ENCODE measurements around the gene SLC2A6.
"Not testable (repeated sequence)": the region's sequence is repeated elsewhere in the genome, so short reads cannot be mapped to it uniquely, and the experiment has no call there.

SLC2A6 gene

DNA sequence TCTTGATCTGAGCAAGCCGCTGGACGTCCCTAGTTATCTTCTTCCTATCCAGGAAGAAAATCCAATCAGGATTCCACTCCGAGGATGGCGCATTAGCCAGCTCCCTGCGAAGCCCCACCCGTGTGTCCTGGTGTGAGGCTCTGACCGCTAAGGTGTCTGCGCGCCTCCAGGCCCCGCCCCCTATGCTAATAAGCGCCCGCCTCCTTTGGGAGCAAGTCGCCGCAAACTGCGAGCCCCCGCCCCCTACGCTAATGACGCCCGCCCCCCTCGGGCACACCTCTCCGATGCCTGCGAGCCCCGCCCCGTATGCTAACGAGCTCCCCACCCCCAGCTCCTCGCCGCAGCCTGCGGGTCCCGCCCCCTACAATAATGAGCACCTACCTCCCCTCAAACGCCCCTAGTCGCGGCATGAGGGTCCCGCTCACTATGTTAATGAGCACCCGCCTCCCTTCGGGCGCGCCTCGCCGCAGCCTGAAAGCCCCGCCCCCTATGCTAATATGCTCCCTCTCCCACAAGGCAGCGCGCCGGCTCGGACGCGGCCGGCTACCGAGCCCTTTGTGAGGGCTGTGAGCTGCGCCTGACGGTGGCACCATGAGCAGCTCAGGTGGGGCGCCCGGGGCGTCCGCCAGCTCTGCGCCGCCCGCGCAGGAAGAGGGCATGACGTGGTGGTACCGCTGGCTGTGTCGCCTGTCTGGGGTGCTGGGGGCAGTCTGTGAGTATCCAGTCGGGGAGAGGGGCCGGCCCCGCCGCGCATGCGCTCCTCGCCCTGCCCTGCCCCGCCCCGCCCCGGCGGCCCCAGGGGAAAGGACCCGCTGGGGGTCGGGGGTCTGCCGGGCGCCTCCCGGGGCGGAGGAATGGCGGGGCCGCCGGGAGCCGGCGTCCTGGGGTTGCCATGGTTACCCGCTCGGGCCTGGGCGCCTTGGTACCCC lies 19.2 kb downstream of the SLC2A6 start, which contains the start of gene CACFD1:
Gene CACFD1 (plus strand): TSS at position 503 of the 929 bp plus-strand sequence. CDS start 89 bp downstream, at position 592.
- DNase-seq: peak; percentile 91 to 95

DNA sequence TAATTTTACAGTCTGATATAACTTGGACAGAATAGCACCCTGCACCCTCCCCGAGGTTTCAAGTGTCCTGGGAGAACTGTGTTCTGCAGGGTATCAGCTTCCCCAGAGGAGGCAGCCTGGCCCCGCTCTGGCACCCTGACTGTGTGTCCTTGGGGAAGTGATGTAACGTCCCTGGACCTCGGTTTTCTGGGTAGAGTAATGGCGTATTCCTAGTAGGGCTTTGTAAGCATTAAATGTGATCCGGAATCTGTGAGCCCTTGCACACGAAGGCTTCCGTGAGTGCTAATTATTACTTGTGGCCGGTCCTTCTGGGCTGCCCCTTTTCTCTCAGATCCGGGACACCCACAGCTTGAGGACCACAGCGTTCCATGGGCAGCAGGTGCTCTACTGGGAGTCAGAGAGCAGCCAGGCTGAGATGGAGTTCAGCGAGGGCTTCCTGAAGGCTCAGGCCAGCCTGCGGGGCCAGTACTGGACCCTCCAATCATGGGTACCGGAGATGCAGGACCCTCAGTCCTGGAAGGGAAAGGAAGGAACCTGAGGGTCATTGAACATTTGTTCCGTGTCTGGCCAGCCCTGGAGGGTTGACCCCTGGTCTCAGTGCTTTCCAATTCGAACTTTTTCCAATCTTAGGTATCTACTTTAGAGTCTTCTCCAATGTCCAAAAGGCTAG lies 20.1 kb downstream of the SLC2A6 start:
- DNase-seq: no peak

DNA sequence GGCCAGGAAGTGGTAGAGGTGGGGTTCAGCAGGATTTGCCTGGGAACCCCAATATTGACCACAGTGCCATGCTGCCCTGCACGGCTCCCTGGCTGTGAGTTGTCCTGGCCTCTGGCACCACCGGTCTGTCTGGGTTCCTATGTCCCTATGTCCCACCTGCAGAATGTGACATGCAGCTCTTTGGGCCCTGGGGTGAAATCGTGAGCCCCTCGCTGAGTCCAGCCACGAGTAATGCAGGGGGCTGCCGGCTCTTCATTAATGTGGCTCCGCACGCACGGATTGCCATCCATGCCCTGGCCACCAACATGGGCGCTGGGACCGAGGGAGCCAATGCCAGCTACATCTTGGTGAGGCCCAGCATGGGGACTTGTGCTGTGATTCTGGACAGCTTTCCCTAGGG lies 21.2 kb downstream of the SLC2A6 start:
- no peak for DNase-seq

DNA sequence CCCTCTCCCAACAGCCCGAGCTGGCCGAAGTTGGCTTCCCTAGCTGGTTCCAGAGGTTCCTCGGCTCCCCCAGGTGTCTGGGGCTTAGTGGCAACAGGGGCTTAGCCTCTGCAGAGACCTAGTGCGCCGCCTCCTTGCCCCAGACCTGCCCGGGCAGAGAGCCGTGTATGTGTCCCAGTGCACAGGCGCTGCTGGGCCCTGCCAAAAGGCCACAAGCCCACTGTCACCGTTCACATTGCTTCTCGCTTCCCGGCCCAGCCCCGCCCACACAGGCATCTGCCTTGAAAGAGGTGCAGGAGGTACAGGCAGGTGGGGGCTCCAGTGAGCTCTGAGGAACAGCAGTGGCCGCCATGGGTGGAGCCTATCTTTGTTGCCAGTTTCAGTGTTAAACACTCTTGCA lies 21.7 kb downstream of the SLC2A6 start:
- no peak for DNase-seq

DNA sequence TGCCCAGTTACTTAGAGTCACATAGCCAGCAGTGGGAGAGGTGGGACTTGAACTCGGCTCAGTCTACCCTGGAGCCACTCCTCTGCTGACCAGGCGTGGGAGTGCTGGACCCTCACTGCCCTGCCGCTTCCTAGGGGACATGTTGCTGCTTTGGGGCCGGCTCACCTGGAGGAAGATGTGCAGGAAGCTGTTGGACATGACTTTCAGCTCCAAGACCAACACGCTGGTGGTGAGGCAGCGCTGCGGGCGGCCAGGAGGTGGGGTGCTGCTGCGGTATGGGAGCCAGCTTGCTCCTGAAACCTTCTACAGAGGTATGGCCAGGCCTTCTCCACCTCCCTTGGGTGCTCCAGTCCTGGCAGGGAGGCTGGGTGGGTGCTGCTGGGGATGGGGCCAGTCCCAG lies 22.5 kb downstream of the SLC2A6 start:
- no peak for DNase-seq

DNA sequence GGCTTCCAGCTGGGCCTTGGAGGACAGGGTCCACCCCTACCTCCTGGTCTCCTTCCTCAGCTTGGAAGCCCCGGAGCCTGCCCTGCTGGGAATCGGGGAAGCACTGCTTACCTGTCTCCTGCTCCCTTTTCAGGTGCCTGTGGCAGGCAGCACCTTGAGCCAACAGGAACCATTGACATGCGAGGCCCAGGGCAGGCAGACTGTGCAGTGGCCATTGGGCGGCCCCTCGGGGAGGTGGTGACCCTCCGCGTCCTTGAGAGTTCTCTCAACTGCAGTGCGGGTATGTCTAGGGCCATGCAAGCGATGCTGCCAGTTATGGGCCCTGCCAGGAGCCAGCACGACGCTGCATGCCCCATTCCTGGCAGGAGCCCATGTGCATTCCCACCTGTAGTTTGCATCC lies 23.0 kb downstream of the SLC2A6 start:
- no peak for DNase-seq

DNA sequence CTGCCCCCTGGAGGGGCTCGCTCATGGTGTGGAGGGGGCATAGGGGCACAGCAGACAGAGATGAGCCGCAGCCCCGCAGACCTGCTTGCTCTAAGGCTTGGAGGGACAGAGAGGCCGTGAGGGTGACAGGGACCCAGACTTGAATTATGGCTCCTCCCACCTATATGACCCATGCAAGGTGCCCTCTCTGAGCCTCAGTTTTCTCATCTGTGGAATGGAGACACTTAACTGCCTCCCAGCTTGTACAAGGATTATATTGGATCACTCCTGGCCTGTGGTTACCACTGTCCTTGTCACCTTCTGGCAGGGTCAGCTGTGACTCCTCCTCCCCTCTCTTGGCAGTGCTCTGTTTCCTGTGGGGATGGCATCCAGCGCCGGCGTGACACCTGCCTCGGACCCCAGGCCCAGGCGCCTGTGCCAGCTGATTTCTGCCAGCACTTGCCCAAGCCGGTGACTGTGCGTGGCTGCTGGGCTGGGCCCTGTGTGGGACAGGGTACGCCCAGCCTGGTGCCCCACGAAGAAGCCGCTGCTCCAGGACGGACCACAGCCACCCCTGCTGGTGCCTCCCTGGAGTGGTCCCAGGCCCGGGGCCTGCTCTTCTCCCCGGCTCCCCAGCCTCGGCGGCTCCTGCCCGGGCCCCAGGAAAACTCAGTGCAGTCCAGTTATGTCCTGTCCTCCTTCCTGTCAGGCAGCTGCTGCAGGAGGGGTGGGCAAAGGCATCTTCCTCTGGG lies 23.8 kb downstream of the SLC2A6 start:
- no peak for DNase-seq

DNA sequence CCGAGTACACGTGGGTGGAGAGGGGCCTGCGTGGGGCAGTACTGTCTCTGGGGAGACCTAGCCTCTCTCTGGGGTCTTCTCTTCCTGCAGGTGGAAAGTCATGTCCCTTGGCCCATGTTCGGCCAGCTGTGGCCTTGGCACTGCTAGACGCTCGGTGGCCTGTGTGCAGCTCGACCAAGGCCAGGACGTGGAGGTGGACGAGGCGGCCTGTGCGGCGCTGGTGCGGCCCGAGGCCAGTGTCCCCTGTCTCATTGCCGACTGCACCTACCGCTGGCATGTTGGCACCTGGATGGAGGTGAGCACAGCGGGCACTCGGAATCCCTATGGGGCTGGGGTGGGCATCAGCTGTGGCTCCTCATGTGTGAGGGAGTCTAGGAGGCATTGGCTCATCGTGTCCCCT lies 24.6 kb downstream of the SLC2A6 start:
- DNase-seq: no peak

DNA sequence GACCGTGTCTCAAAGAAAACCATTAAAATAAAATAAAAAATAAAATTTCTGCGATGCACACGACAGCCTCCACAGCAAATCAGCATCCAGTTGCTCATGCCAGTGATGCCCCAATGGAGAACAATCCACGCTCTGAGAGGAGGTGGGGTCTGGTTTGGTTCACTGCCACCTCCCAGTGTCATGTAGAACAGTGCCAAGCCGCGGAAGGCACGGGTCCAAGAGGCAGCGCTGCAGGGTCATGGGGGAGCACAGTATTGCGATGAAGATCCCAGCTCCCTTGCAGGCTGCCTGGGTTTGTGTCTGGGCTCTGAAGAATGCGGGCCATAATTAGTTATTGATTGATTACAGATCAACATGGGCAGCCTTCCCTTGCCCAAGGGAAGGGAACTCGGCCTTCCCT lies 25.2 kb downstream of the SLC2A6 start:
- peak in 1 of 2 experiments; percentile 23 for DNase-seq

DNA sequence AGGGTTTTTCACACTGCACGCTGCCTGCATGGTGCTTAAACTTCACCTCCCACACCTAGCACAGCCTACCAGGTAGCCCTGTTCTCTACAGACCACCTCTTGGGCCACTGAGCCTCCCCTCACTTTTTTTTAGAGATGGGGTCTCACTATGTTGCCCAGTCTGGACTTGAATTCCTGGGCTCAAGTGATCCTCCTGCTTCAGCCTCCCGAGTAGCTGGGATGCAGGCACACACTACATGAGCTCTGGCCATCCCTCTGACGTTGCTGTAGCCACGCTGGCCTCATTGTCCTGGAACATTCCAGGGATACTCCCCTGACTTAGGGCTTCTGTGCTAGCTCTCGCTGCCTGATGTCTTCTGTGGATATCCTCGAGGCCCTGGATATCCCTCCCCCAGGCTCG lies 26.3 kb downstream of the SLC2A6 start:
- DNase-seq: no peak

DNA sequence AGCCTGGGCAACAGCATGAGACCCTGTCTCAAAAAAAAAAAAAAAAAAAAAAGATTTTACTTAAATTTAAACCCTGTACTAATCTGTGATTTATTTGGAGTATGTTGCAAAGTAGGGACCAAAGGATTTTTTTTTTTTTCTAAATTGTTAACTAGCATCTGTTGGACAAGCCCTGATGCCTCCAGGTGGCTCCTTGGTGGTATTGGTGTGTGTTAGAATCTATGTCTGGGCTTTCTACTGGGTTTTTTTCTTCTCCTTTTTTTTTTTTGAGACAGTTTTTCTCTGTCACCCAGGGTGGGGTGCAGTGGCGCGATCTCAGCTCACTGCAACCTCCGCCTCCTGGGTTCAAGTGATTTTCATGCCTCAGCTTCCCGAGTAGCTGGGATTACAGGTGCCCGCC lies 27.0 kb downstream of the SLC2A6 start:
- not testable (repeated sequence) for DNase-seq

DNA sequence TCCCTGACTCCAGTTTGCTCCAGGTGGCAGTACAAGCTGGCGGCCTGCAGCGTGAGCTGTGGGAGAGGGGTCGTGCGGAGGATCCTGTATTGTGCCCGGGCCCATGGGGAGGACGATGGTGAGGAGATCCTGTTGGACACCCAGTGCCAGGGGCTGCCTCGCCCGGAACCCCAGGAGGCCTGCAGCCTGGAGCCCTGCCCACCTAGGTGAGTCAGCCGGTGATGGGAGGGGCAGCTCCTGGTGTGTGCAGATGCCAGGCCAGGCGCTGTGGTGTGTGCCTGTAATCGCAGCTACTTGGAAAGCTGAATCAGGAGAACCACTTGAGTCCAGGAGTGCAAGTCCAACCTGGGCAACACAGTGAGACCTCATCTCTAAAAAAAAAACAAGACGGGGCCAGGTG lies 29.1 kb downstream of the SLC2A6 start:
- DNase-seq: no peak

DNA sequence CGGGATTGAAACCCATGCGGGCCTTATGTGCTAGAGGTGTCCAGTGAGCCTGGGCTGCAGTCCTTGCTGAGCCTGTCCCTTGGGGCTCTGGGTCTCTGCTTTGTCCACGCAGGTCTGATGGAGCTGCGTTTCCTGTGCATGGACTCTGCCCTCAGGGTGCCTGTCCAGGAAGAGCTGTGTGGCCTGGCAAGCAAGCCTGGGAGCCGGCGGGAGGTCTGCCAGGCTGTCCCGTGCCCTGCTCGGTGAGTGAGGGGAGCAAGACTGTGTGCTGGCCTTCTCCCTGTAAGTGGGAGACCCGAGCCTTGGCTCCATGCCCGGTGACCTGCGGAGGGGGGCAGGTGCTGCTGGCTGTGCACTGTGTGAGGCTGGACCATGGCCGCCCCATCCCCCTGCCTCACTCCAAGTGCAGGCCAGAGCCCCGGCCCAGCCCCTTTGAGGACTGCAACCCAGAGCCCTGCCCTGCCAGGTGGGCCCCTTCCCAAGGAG lies 30.4 kb downstream of the SLC2A6 start:
- no peak for DNase-seq

DNA sequence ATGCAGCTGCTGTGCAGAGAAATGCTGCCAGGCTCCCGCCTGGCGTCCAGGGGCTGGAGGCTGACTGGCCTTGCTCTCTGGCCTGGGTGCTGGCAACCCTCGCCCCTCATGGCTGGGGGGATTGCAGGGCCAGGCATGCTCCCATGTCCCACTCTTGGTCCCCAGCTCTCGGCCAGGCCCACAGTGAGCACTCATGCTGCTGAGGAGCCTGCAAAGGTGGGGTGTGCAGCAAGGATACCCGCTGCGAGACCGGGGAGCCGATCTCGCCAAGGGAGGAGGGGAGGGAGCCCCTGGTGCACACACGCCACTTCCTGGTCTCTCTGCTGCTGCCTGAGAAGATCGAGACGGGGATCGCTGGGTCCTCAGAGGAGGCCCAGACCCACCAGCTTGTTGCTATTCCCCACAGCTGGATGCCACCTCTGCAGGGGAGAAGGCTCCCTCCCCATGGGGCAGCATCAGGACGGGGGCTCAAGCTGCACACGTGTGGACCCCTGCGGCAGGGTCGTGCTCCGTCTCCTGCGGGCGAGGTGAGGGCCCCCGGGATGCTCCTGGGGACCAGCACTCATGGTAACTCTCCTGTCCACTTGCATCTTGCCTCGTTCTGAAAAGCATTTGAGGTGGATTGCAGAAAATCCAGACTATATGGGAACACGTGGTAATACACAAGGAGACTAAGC lies 33.5 kb downstream of the SLC2A6 start:
- DNase-seq: no peak

DNA sequence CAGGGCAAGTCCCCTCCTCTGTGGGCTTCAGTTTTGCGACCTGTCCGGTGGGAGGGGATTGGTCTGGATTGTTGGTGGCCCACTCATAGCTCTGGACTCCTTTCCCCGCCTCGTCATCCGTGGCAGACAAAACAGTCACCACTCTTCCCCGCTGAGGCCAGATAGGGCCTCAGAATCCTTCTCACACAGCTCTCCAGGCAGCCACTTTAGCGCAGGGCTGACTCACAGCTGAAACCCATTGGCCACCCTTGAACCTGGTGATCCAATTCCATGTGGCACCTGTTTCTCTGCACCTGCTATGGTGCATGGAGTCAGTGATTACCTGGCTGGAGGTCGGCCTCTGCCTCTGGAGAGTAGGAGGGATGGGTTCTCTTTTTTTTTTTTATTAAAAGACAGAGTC lies 34.9 kb downstream of the SLC2A6 start:
- no peak for DNase-seq

DNA sequence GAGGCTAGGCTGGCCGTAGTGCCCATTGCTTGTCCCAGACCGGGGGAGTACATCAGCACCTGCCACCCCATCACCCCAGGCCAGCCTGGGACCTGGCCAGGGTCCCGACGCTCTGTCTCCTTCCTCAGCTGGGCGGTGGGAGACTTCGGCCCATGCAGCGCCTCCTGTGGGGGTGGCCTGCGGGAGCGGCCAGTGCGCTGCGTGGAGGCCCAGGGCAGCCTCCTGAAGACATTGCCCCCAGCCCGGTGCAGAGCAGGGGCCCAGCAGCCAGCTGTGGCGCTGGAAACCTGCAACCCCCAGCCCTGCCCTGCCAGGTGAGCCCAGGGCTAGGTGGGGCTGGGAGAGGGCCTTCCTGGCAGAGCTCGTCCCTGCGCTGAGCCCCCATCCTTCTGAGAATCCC lies 35.7 kb downstream of the SLC2A6 start:
- no peak for DNase-seq

DNA sequence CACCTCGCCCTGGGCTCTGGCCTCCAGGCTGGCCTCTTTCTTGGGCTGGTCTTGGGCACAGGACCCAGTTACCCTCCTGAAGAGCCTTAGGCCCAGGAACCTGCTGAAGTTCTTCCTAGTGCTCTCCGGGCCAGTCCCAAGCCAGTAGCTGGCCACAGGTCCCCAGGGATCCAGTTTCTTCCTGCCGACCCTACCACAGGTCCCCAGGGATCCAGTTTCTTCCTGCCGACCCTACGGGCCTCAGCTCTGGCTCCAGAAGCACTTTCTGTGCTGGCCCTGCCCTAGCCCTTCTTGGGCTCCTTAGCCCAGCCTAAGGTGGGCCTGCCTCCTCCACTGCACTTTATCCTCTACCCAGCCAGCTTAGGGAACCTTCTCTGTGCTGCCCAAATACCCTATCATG lies 37.3 kb downstream of the SLC2A6 start:
- no peak for DNase-seq

DNA sequence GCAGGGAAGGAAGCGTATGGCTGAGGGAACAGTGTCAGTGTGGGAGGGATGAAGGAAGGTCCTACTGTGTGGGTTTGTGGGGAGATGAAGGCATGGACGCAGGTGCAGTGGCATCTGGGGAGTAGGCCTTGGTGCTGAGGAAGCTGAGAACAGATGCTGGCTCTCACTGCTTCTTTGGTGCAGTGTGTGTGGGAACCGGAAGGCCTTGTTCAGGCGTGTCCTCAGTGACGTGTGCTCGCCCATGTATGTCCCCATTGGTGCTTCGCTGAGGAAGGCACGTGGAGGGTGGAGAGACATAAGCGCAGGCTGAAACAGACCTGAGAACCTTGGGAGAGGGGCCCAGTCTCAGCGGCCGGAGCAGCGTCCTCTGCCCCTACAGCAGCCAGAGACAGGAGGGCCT lies 38.0 kb downstream of the SLC2A6 start:
- DNase-seq: no peak

DNA sequence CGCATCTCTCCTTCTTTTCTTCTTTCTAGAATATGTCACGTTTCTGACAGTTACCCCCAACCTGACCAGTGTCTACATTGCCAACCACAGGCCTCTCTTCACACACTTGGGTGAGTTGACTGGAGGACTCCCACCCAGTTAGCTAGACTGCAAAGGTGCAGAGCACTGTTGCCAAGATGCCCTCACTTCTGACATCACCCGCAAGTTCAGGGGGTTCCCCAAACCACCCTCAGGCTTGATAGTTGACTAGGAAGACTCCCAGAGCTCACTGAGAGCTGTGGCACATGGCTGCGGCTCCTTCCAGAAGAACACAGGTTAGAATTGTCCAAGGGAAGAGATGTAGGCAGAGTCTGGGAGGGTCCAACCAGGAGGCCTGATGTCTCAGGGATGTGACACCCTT lies 39.6 kb downstream of the SLC2A6 start:
- no peak for DNase-seq

DNA sequence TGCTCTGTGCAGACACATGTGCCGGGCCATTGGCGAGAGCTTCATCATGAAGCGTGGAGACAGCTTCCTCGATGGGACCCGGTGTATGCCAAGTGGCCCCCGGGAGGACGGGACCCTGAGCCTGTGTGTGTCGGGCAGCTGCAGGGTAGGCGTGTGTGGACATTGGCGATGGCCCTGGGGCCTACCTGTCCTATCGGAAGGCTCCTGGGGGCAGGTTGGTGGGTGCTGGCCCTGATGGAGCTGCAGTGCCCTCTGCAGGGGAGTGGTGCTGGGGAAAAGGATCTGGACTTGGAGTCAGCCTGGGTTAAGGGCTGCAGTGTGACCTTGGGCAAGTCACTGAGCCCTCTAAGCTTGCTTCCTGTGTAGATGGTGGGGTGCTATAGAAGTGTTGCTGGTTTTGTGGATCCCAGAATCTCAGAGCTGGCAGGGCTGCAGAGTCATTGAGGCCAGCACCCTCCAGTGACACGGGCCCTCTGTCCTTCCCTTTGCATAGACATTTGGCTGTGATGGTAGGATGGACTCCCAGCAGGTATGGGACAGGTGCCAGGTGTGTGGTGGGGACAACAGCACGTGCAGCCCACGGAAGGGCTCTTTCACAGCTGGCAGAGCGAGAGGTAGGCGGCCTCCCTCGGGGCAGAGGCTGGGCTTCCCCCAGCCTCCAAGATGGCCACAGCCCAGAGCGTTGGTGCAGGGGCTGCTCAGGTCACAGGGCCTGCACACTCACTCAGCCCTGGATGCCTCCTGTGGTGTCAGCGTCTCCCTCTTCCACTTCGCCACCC lies 41.0 kb downstream of the SLC2A6 start:
- no peak for DNase-seq

DNA sequence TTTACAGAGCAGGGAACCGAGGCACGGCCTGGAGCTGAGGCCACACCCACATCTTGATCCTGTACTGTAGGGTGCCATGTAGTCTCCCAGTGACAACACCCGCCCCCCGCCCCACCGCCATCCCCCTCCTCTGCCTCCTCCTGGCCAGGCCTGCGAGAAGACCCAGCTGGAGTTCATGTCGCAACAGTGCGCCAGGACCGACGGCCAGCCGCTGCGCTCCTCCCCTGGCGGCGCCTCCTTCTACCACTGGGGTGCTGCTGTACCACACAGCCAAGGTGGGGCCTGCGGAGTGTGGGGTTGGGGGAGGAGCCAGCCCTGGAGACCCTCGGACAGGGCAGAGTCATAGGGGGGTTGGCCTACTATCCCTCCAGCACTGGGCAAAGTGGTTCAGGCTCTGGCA lies 42.2 kb downstream of the SLC2A6 start:
- DNase-seq: no peak

DNA sequence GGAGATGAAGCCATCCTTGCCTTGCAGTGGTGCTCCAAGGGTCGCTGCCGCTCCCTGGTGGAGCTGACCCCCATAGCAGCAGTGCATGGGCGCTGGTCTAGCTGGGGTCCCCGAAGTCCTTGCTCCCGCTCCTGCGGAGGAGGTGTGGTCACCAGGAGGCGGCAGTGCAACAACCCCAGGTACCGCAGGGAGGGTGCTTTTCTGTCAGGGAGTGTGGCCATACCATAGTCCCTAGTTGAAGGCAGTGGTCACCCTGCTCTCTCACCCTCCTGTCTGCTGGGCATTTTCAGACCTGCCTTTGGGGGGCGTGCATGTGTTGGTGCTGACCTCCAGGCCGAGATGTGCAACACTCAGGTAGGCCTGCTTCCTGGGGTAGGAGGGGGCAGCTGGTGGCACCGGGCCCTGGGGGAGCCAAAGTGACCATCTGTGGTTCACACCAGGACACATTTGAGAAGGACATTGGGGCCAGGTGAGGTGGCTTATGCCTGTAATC lies 45.5 kb downstream of the SLC2A6 start:
- DNase-seq: no peak

Measured in NCI-H446 (cell line).